Panc1 (cell line): ENCODE measurements around the gene MOB3A. TPM values are rescaled to one million over a fixed set of nuclear protein-coding genes. Genes with fewer than 3 reads are reported as not detected.

Experiments used
- ATAC-seq: fragments of 200-7000 bp; cut with Tn5 transposase; 2 replicates; pipeline ENCODE4 v1.9.1; 2020; ENCODE audit warnings: mild to moderate bottlenecking, moderate library complexity
- BruUV-seq: library from RNA; stranded (reverse); fragments of 400-500 nt; replicated peaks from 2 replicates; lab custom pipeline; 2021; lab: Mats Ljungman, UMichigan
- CTCF ChIA-PET: fragments of 300-600 bp; sonication (Branson Sonifier 250); formaldehyde crosslinking; loops from one replicate; lab custom pipeline; 2022; ENCODE audit warnings: antibody characterized with exemption; lab: Charles Lee
- POLR2A ChIA-PET: fragments of 300-600 bp; sonication (Branson Sonifier 250); formaldehyde crosslinking; loops from one replicate; lab custom pipeline; 2022; ENCODE audit warnings: antibody characterized with exemption; lab: Charles Lee
- DNase-seq: peaks from one replicate; pipeline ENCODE4 v3.0.0-alpha.2; 2010; ENCODE audit warnings: low read depth, low spot score
- H3K27ac ChIP-seq: 2 replicates; pipeline ENCODE4 v1.5.1; 2011; ENCODE audit warnings: mild to moderate bottlenecking, low read length, inconsistent platforms
- H3K27me3 ChIP-seq: fragments of 200-500 bp; sonication (Bioruptor generic); 2 replicates; pipeline ENCODE4 v1.6.0; 2014; ENCODE audit warnings: low read length, inconsistent platforms; ENCODE audit not compliant: control insufficient read depth, insufficient read depth
- H3K36me3 ChIP-seq: fragments of 200-500 bp; sonication (Bioruptor generic); 2 replicates; pipeline ENCODE4 v1.5.1; 2014; ENCODE audit warnings: inconsistent platforms, mild to moderate bottlenecking, low read length, moderate library complexity; ENCODE audit not compliant: control insufficient read depth, insufficient read depth
- H3K4me1 ChIP-seq: 2 replicates; pipeline ENCODE4 v1.5.1; 2011; ENCODE audit warnings: inconsistent platforms, mild to moderate bottlenecking, low read length, moderate library complexity; ENCODE audit not compliant: control insufficient read depth, insufficient read depth
- H3K4me3 ChIP-seq, 2 experiments: 2 replicates each; pipeline ENCODE4 v1.5.1; 2011 to 2012; ENCODE audit warnings: low read depth in 2 of 2, low read length in 2 of 2, mild to moderate bottlenecking in 2 of 2, inconsistent platforms in 1 of 2, moderate library complexity in 1 of 2
- H3K9me3 ChIP-seq: fragments of 200-500 bp; sonication (Bioruptor generic); 2 replicates; pipeline ENCODE4 v1.5.1; 2014; ENCODE audit warnings: low read depth, mild to moderate bottlenecking, inconsistent platforms, low read length, moderate library complexity; ENCODE audit not compliant: control insufficient read depth, insufficient read depth
- POLR2AphosphoS5 ChIP-seq: IDR thresholded peaks from 2 replicates; pipeline ENCODE4 v1.6.1; 2012; ENCODE audit warnings: mild to moderate bottlenecking, low read depth, low read length, moderate library complexity
- REST ChIP-seq, 2 experiments: IDR thresholded peaks; 2 replicates each; pipeline ENCODE4 v1.6.1; 2011 to 2012; ENCODE audit warnings: low read depth in 2 of 2, control low read depth in 1 of 2, low read length in 1 of 2, mild to moderate bottlenecking in 1 of 2, moderate library complexity in 1 of 2; ENCODE audit not compliant: insufficient read depth in 1 of 2
- SIN3A ChIP-seq: IDR thresholded peaks from 2 replicates; pipeline ENCODE4 v1.6.1; 2012; ENCODE audit warnings: low read depth, mild to moderate bottlenecking, low read length, moderate library complexity, borderline replicate concordance; ENCODE audit not compliant: insufficient read depth
- TCF7L2 ChIP-seq: IDR thresholded peaks from 2 replicates; pipeline ENCODE4 v1.6.1; 2011; ENCODE audit warnings: mild to moderate bottlenecking, low read depth, low read length, inconsistent platforms
- in situ Hi-C: cut with HindIII; loops from 2 replicates; pipeline ENCODE4 v1.10.0; 2016; ENCODE audit warnings: low sequenced_read_pairs, low pct_unique_long_range_greater_than_20kb
- intact Hi-C: fragments of 100-400 bp; cut with micrococcal nuclease; formaldehyde crosslinking; loops from one replicate; pipeline ENCODE4 v1.10.0; 2022; ENCODE audit not compliant: unreplicated experiment
- total RNA-seq: library from RNA; stranded (reverse); gene quantifications from one replicate; pipeline ENCODE4 v1.2.1, GENCODE V29; 2021; ENCODE audit not compliant: unreplicated experiment
- TF ChIP-seq, protein P1 (sequence below): fragments of 450-650 bp; IDR thresholded peaks from 2 replicates; pipeline ENCODE4 v1.5.1; 2017; ENCODE audit warnings: mild to moderate bottlenecking

MOB3A gene
- total RNA-seq, 1 experiment from 2014 or later = 36.3 TPM

DNA sequence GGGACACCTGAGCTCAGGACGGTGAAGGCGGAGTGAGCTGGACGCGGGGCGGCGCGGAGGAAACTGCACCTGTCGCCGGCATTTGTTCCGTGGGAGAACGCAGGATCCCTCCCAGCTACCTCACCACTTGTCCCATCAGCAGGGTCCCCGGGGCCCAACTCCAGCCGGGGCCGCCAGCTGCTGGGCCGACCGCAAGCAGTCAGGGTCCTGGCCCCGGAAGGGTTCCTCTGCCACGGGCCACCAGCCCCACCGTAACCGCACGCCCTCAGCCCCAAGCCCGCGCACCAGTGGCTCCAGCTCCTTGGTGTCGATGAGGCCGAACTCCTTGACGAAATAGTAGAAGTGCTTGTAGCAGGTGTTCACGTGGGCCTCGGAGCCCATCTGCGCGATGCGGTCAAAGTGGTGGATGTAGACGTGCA, 19.6 kb downstream of the MOB3A start:
- DNase-seq = no peak
- no peak for ATAC-seq
- POLR2A ChIA-PET = no interaction called here
- intact Hi-C loops (loop anchor here (2.0 kb wide), 1 partner anchor 20 kb away; the partner anchor contains the start of genes IZUMO4 and MOB3A), in situ Hi-C loops (no loop called here)
- Histone ChIP-seq H3K36me3 (no peaks in the 10 kb centered on the region), H3K4me3 (no peak overlapping the region), H3K27ac (no peak overlapping the region), H3K4me1 (no peaks in the 10 kb centered on the region), H3K27me3 (no peaks in the 10 kb centered on the region), H3K9me3 (no peaks in the 10 kb centered on the region)
- TF ChIP-seq REST (IDR thresholded peaks at IDR 0.05; ENCODE audit: insufficient read depth in 1 of 2, low read depth in 2 of 2, low read length in 1 of 2) (no peak), TCF7L2 (no peak), SIN3A (no peak), POLR2AphosphoS5 (no peak)
- CTCF ChIA-PET = interaction anchor here (0.7 kb wide), 1 partner anchor 144 kb away, joined by 3 read pairs; no protein-coding TSS in a partner anchor
- no TSS peak for BruUV-seq

GRCh38 chr19:2072757-2073551, 23.2 kb downstream of the MOB3A start:
- ChIA-PET POLR2A (no interaction called here), CTCF (no interaction called here)
- Histone ChIP-seq H3K36me3 (no peaks in the 10 kb centered on the region; the same call in 1 of the 2 replicates), H3K27me3 (no peaks in the 10 kb centered on the region), H3K4me3 (no peak overlapping the region), H3K4me1 (peaks cover 3% of the 10 kb centered on the region; the same call in 1 of the 2 replicates), H3K9me3 (no peaks in the 10 kb centered on the region), H3K27ac (no peak overlapping the region)
- no peak for ATAC-seq
- DNase-seq = no peak
- TF ChIP-seq SIN3A (no peak), POLR2AphosphoS5 (no peak), TCF7L2 (no peak)
- TF ChIP-seq, protein P1, sequence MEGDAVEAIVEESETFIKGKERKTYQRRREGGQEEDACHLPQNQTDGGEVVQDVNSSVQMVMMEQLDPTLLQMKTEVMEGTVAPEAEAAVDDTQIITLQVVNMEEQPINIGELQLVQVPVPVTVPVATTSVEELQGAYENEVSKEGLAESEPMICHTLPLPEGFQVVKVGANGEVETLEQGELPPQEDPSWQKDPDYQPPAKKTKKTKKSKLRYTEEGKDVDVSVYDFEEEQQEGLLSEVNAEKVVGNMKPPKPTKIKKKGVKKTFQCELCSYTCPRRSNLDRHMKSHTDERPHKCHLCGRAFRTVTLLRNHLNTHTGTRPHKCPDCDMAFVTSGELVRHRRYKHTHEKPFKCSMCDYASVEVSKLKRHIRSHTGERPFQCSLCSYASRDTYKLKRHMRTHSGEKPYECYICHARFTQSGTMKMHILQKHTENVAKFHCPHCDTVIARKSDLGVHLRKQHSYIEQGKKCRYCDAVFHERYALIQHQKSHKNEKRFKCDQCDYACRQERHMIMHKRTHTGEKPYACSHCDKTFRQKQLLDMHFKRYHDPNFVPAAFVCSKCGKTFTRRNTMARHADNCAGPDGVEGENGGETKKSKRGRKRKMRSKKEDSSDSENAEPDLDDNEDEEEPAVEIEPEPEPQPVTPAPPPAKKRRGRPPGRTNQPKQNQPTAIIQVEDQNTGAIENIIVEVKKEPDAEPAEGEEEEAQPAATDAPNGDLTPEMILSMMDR = no peak
- intact Hi-C loops = no loop called here
- in situ Hi-C loops = no loop called here
- BruUV-seq = no TSS peak
